NCI-H128 (cell line): ENCODE data around the gene CTU2.

ENCODE experiments used
- DNase-seq: peaks from one replicate; lab custom pipeline; 2025; ENCODE audit not compliant: unreplicated experiment; lab: John Stamatoyannopoulos, UW

Gene CTU2

GRCh38 chr16:88727871-88728270 is 21.6 kb downstream of the CTU2 start:
- no peak for DNase-seq

- DNase-seq, result no peak
Measured at GRCh38 chr16:88730632-88731607, 24.6 kb downstream of the CTU2 start.

- DNase-seq, result no peak
Measured at GRCh38 chr16:88731699-88732098, 25.4 kb downstream of the CTU2 start.

- DNase-seq, result no peak
Measured at GRCh38 chr16:88732172-88732960, 26.1 kb downstream of the CTU2 start.

- no peak for DNase-seq
Measured at GRCh38 chr16:88732961-88733294, 26.6 kb downstream of the CTU2 start.

- no peak for DNase-seq
Measured at GRCh38 chr16:88733630-88734360, 27.5 kb downstream of the CTU2 start.

GRCh38 chr16:88734361-88734728 is 28.0 kb downstream of the CTU2 start:
- no peak for DNase-seq

GRCh38 chr16:88735121-88735520 is 28.8 kb downstream of the CTU2 start:
- no peak for DNase-seq

- DNase-seq, result no peak
Measured at GRCh38 chr16:88735616-88736015, 29.3 kb downstream of the CTU2 start.

GRCh38 chr16:88736088-88736487 is 29.8 kb downstream of the CTU2 start:
- no peak for DNase-seq

GRCh38 chr16:88736496-88736895 is 30.2 kb downstream of the CTU2 start:
- no peak for DNase-seq

- no peak for DNase-seq
Measured at GRCh38 chr16:88737298-88738150, 31.2 kb downstream of the CTU2 start.

GRCh38 chr16:88738151-88739084 is 32.1 kb downstream of the CTU2 start:
- no peak for DNase-seq

- no peak for DNase-seq
Measured at GRCh38 chr16:88739139-88739976, 33.1 kb downstream of the CTU2 start.

- no peak for DNase-seq
Measured at GRCh38 chr16:88739977-88740726, 33.8 kb downstream of the CTU2 start.

- no peak for DNase-seq
Measured at GRCh38 chr16:88740727-88741055, 34.4 kb downstream of the CTU2 start.

- DNase-seq, result no peak
Measured at GRCh38 chr16:88741368-88741767, 35.1 kb downstream of the CTU2 start.
